HCT116 (cell line): ENCODE data around the gene GFOD1. TPM values are rescaled to one million over a fixed set of nuclear protein-coding genes. Genes with fewer than 3 reads are reported as not detected.

Source experiments
- ATAC-seq: fragments of 200-7000 bp; cut with Tn5 transposase; 2 replicates; pipeline ENCODE4 v1.9.1; 2020; ENCODE audit warnings: mild to moderate bottlenecking, moderate library complexity
- BruUV-seq: library from RNA; stranded (reverse); fragments of 400-500 nt; replicated peaks from 2 replicates; lab custom pipeline; 2021; lab: Mats Ljungman, UMichigan
- CTCF ChIA-PET: fragments of 300-600 bp; sonication (Branson Sonifier 250); formaldehyde crosslinking; loops from one replicate; lab custom pipeline; 2021; ENCODE audit warnings: antibody characterized with exemption; lab: Charles Lee
- POLR2A ChIA-PET: fragments of 300-600, 350-600 bp; sonication (Branson Sonifier 250); formaldehyde crosslinking; loops from one replicate; lab custom pipeline; 2021; ENCODE audit warnings: antibody characterized with exemption; lab: Charles Lee
- RAD21 ChIA-PET, 2 experiments: fragments of 300-600 bp; sonication (Branson Sonifier 250); formaldehyde crosslinking; loops; one replicate each; lab custom pipeline; 2023; ENCODE audit warnings: low total read pairs in 2 of 2; ENCODE audit not compliant: uncharacterized antibody in 2 of 2, unreplicated experiment in 2 of 2, low non-redundant PET in 1 of 2; lab: Charles Lee
- DNase-seq: peaks from one replicate; pipeline ENCODE4 v3.0.0-alpha.2; 2010; ENCODE audit warnings: low read depth, low spot score
- H2AFZ ChIP-seq: fragments of 200-600 bp; shearing (Covaris generic), sonication (generic); 2 replicates; pipeline ENCODE4 v1.6.1; 2017; ENCODE audit warnings: low read depth, mixed run types, mixed read lengths, antibody characterized with exemption, low read length; ENCODE audit not compliant: poor library complexity, severe bottlenecking
- H3K27ac ChIP-seq: 2 replicates; pipeline ENCODE4 v1.5.1; 2012; ENCODE audit warnings: low read depth, low read length
- H3K27me3 ChIP-seq: fragments of 200-600 bp; sonication (generic); 2 replicates; pipeline ENCODE4 v1.6.1; 2016; ENCODE audit warnings: mixed run types, low read length, mixed read lengths; ENCODE audit not compliant: insufficient read depth
- H3K36me3 ChIP-seq, 2 experiments: fragments of 200-500 bp in 1 of 2; fragments of 200-600 bp in 1 of 2; sonication (Bioruptor generic) in 1 of 2; sonication (generic) in 1 of 2; 2 replicates each; pipeline versions ENCODE4 v1.5.1 to v1.6.1; 2014 to 2016; ENCODE audit warnings: low read length in 2 of 2, inconsistent platforms in 1 of 2, mixed read lengths in 1 of 2, mixed run types in 1 of 2; ENCODE audit not compliant: insufficient read depth in 2 of 2, control insufficient read depth in 1 of 2
- H3K4me1 ChIP-seq, 2 experiments: fragments of 200-600 bp in 1 of 2; sonication (generic) in 1 of 2; 2 replicates each; pipeline versions ENCODE4 v1.5.1 to v1.6.1; 2012 to 2017; ENCODE audit warnings: low read length in 2 of 2, inconsistent platforms in 1 of 2, mild to moderate bottlenecking in 1 of 2, mixed read lengths in 1 of 2, mixed run types in 1 of 2, moderate library complexity in 1 of 2; ENCODE audit not compliant: insufficient read depth in 2 of 2, control insufficient read depth in 1 of 2
- H3K4me2 ChIP-seq: fragments of 200-600 bp; sonication (generic); 2 replicates; pipeline ENCODE4 v1.6.1; 2017; ENCODE audit warnings: mixed run types, low read length, mixed read lengths
- H3K4me3 ChIP-seq, 2 experiments: fragments of 200-600 bp in 1 of 2; sonication (generic) in 1 of 2; replicated peaks in 1 of 2; 2 replicates each; pipeline ENCODE4 v1.5.1; 2011 to 2016; ENCODE audit warnings: low read length in 2 of 2, control low read depth in 1 of 2, low read depth in 1 of 2, mild to moderate bottlenecking in 1 of 2, mixed read lengths in 1 of 2, mixed run types in 1 of 2
- H3K79me2 ChIP-seq: fragments of 200-600 bp; sonication (generic); 2 replicates; pipeline ENCODE4 v1.6.1; 2017; ENCODE audit warnings: mild to moderate bottlenecking, mixed run types, low read length, moderate library complexity, mixed read lengths; ENCODE audit not compliant: insufficient read depth
- H3K9ac ChIP-seq: fragments of 200-600 bp; sonication (generic); 2 replicates; pipeline ENCODE4 v1.6.1; 2016; ENCODE audit warnings: low read length, mixed read lengths
- H3K9me2 ChIP-seq: fragments of 200-600 bp; sonication (generic), shearing (Covaris generic); 2 replicates; pipeline ENCODE4 v1.6.1; 2017; ENCODE audit warnings: mixed run types, mild to moderate bottlenecking, moderate library complexity; ENCODE audit not compliant: insufficient read depth
- H3K9me3 ChIP-seq, 2 experiments: fragments of 200-500 bp in 1 of 2; fragments of 200-600 bp in 1 of 2; sonication (Bioruptor generic) in 1 of 2; sonication (generic) in 1 of 2; 2 replicates each; pipeline ENCODE4 v1.6.1; 2014 to 2017; ENCODE audit warnings: low read length in 2 of 2, mixed read lengths in 2 of 2, inconsistent platforms in 1 of 2, low read depth in 1 of 2, mild to moderate bottlenecking in 1 of 2, mixed run types in 1 of 2, moderate library complexity in 1 of 2; ENCODE audit not compliant: control insufficient read depth in 1 of 2, insufficient read depth in 1 of 2
- H4K20me1 ChIP-seq: fragments of 200-600 bp; sonication (generic), shearing (Covaris generic); 2 replicates; pipeline ENCODE4 v1.6.1; 2017; ENCODE audit warnings: mixed run types, mild to moderate bottlenecking, moderate library complexity; ENCODE audit not compliant: insufficient read depth
- EZH2 ChIP-seq: fragments of 200-600 bp; sonication (generic); IDR thresholded peaks from 2 replicates; pipeline ENCODE4 v1.6.1; 2017; ENCODE audit warnings: antibody characterized with exemption, mixed run types
- EZH2phosphoT487 ChIP-seq: fragments of 200-600 bp; IDR thresholded peaks from 2 replicates; pipeline ENCODE4 v1.6.1; 2018; ENCODE audit warnings: antibody characterized with exemption, borderline replicate concordance
- REST ChIP-seq: IDR thresholded peaks from 2 replicates; pipeline ENCODE4 v1.6.1; 2012; ENCODE audit warnings: low read depth
- SRF ChIP-seq: IDR thresholded peaks from 2 replicates; pipeline ENCODE4 v1.6.1; 2012; ENCODE audit warnings: low read depth
- TCF7L2 ChIP-seq: IDR thresholded peaks from 2 replicates; pipeline ENCODE4 v1.7.0; 2011; ENCODE audit warnings: borderline replicate concordance, inconsistent platforms; ENCODE audit not compliant: insufficient read depth, insufficient read length; ENCODE audit errors: extremely low read depth
- ZFX ChIP-seq: fragments of 450-650 bp; IDR thresholded peaks from 2 replicates; pipeline ENCODE4 v1.6.1; 2017
- intact Hi-C: fragments of 100-400 bp; cut with micrococcal nuclease; formaldehyde crosslinking; loops from 2 replicates; pipeline ENCODE4 v1.10.0; 2022
- total RNA-seq: library from RNA; stranded (reverse); gene quantifications from one replicate; pipeline ENCODE4 v1.2.1, GENCODE V29; 2021; ENCODE audit not compliant: unreplicated experiment

The GFOD1 gene
- total RNA-seq, 1 experiment from 2014 or later = 3.8 TPM

- Histone ChIP-seq H3K27ac (no peak overlapping the region), H3K4me1 (peaks cover 0 to 3% of the 10 kb centered on the region in 2 experiments; a peak in 1 of 4 replicates), H2AFZ (no peak overlapping the region), H3K9me2 (no peaks in the 10 kb centered on the region), H3K9ac (no peak overlapping the region), H3K27me3 (no peaks in the 10 kb centered on the region), H3K79me2 (no peaks in the 10 kb centered on the region), H3K36me3 (no peaks in the 10 kb centered on the region), H3K4me2 (no peak overlapping the region), H3K4me3 (no peak overlapping the region), H3K9me3 (no peaks in the 10 kb centered on the region), H4K20me1 (no peaks in the 10 kb centered on the region)
- ATAC-seq = no peak
- DNase-seq = no peak
- TF ChIP-seq ZFX = no peak
- TF ChIP-seq REST = no peak
- no peak for TF ChIP-seq SRF
- TF ChIP-seq TCF7L2 = no peak
- no peak for TF ChIP-seq EZH2phosphoT487
- no peak for TF ChIP-seq EZH2
- ChIA-PET POLR2A (no interaction called here), CTCF (no interaction called here), RAD21 (no interaction called here)
- no TSS peak for BruUV-seq
- intact Hi-C loops = no loop called here
These were observed 60.1 kb downstream of the GFOD1 start for GRCh38 chr6:13427316-13427715.
